Glutamatergic neuron (in vitro differentiated cells): Measurements from ENCODE around the gene TIGD6. TPM values are rescaled to one million over a fixed set of nuclear protein-coding genes. Genes with fewer than 3 reads are reported as not detected.

Experiments used
- DNase-seq: peaks from one replicate; pipeline ENCODE4 v3.0.0; 2022
- H3K27ac Mint-ChIP-seq: one replicate; pipeline ENCODE4 v1.8.0; 2020; ENCODE audit warnings: mild to moderate bottlenecking, mixed read lengths, inconsistent platforms; ENCODE audit not compliant: unreplicated experiment
- H3K27me3 Mint-ChIP-seq: one replicate; pipeline ENCODE4 v1.8.0; 2020; ENCODE audit warnings: mild to moderate bottlenecking, moderate library complexity, mixed read lengths, inconsistent platforms; ENCODE audit not compliant: unreplicated experiment
- H3K36me3 Mint-ChIP-seq: one replicate; pipeline ENCODE4 v1.8.0; 2020; ENCODE audit warnings: mild to moderate bottlenecking, mixed read lengths, inconsistent platforms; ENCODE audit not compliant: unreplicated experiment
- H3K4me1 Mint-ChIP-seq: one replicate; pipeline ENCODE4 v1.8.0; 2020; ENCODE audit warnings: mild to moderate bottlenecking, low read depth, mixed read lengths, inconsistent platforms; ENCODE audit not compliant: unreplicated experiment
- H3K4me3 Mint-ChIP-seq: one replicate; pipeline ENCODE4 v1.8.0; 2020; ENCODE audit warnings: mild to moderate bottlenecking, mixed read lengths, inconsistent platforms; ENCODE audit not compliant: unreplicated experiment
- H3K9me3 Mint-ChIP-seq: one replicate; pipeline ENCODE4 v1.8.0; 2020; ENCODE audit warnings: mild to moderate bottlenecking, moderate library complexity, mixed read lengths, inconsistent platforms; ENCODE audit not compliant: unreplicated experiment
- CTCF ChIP-seq: fragments of 200-600 bp; sonication (generic); IDR thresholded peaks from one replicate; pipeline ENCODE4 v1.5.0; 2021; ENCODE audit not compliant: partially characterized antibody, unreplicated experiment
- total RNA-seq: library from RNA; stranded (reverse); fragmentation: NEBNext Ultra II Directional; extraction: Animal tissue kit (Norgen Biotek cat#: 25700); gene quantifications from one replicate; pipeline ENCODE4 v1.2.1, GENCODE V29; 2021; ENCODE audit not compliant: unreplicated experiment

Gene TIGD6
- total RNA-seq, 1 donor from 2014 or later: 3.3 TPM

GRCh38 chr5:150016537-150016936 is 16.1 kb upstream of the TIGD6 start:
- Mint-ChIP-seq H3K9me3 (no peaks in the 10 kb centered on the region), H3K4me3 (no peak overlapping the region), H3K27me3 (no peaks in the 10 kb centered on the region), H3K27ac (no peak overlapping the region), H3K36me3 (peaks cover 16% of the 10 kb centered on the region), H3K4me1 (no peaks in the 10 kb centered on the region)
- no peak for TF ChIP-seq CTCF
- no peak for DNase-seq

GRCh38 chr5:150015415-150015814 is 15.0 kb upstream of the TIGD6 start:
- Mint-ChIP-seq H3K4me1 (no peaks in the 10 kb centered on the region), H3K27me3 (no peaks in the 10 kb centered on the region), H3K9me3 (no peaks in the 10 kb centered on the region), H3K36me3 (peaks cover 16% of the 10 kb centered on the region), H3K4me3 (no peak overlapping the region), H3K27ac (no peak overlapping the region)
- no peak for DNase-seq
- TF ChIP-seq CTCF: no peak

GRCh38 chr5:150014456-150014855 is 14.0 kb upstream of the TIGD6 start:
- peaks cover 16% of the 10 kb centered on the region for H3K36me3 Mint-ChIP-seq
- H3K27me3 Mint-ChIP-seq: no peaks in the 10 kb centered on the region
- TF ChIP-seq CTCF: no peak

GRCh38 chr5:150013931-150014330 is 13.5 kb upstream of the TIGD6 start:
- H3K36me3 Mint-ChIP-seq: peaks cover 16% of the 10 kb centered on the region

More at GRCh38 chr5:150014456-150014855, 14.0 kb upstream of the TIGD6 start:
- no peaks in the 10 kb centered on the region for H3K9me3 Mint-ChIP-seq
- no peaks in the 10 kb centered on the region for H3K4me1 Mint-ChIP-seq
- DNase-seq: no peak
- H3K27ac Mint-ChIP-seq: no peak overlapping the region
- H3K4me3 Mint-ChIP-seq: no peak overlapping the region

More at GRCh38 chr5:150013931-150014330, 13.5 kb upstream of the TIGD6 start:
- Mint-ChIP-seq H3K27me3 (no peaks in the 10 kb centered on the region), H3K27ac (no peak overlapping the region), H3K4me3 (no peak overlapping the region), H3K9me3 (no peaks in the 10 kb centered on the region), H3K4me1 (no peaks in the 10 kb centered on the region)
- no peak for TF ChIP-seq CTCF
- no peak for DNase-seq
